NCI-H146 (cell line): Measurements from ENCODE around the gene TMEM127.
"Not testable (repeated sequence)": the region's sequence is repeated elsewhere in the genome, so short reads cannot be mapped to it uniquely, and the experiment has no call there.

Source experiments
- DNase-seq: peaks from one replicate; lab custom pipeline; 2025; lab: John Stamatoyannopoulos, UW

Gene TMEM127

DNA sequence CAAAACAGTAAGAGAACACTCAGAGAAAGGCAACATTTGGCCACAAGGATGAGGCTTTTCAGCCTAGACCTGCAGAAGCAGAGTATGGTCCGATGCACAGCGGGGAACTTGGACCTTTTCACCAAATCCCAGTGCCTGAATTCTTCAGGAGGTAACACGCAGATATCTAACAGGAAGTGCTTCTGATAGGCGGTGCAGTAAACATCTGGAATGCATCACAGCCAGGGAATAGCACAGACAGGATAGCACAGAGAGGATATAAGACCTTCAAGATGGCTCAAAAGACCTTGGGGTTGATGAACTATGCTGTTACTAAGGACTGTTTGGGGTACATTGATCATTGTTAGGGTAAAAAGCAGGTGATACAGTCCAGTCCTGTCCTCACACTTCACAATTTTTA lies 1.7 kb downstream of the TMEM127 start:
- DNase-seq, result no peak

GRCh38 chr2:96262306-96262705 lies 3.5 kb downstream of the TMEM127 start:
- DNase-seq, result no peak

DNA sequence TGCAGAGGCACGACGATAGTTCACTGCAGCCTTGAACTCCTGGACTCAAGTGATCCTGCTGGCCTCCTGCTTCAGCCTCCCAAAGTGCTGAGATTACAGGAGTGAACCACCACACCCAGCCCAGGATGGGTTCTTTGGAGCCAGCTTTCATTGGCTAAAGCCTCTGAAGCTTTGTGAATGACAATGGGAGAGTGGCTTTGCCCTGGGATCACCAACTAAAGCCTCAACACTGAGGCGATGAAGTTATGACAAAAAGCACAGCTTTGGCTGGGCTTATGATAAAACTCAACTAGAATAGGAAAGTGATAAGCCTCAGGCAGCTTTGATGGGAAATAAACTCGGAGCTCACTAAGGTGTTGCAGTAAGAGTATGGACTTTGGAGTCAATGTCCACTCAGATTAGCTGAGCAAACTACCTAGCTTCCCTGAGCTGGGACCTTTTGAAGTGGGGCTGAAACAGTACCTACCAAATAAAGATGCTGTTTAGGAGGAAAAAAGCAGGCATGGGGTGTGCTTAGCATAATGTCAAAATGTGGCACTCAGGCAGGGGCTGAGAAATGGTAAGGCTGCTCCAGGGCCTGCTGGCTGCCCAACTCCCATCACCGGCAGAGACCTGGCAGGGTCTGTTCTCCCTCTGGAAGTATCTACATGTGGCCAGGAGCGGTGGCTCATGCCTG lies 4.3 kb downstream of the TMEM127 start:
- DNase-seq, result no peak

- peak; percentile 6 for DNase-seq
Observed at GRCh38 chr2:96260387-96261260, 5.2 kb downstream of the TMEM127 start.

DNA sequence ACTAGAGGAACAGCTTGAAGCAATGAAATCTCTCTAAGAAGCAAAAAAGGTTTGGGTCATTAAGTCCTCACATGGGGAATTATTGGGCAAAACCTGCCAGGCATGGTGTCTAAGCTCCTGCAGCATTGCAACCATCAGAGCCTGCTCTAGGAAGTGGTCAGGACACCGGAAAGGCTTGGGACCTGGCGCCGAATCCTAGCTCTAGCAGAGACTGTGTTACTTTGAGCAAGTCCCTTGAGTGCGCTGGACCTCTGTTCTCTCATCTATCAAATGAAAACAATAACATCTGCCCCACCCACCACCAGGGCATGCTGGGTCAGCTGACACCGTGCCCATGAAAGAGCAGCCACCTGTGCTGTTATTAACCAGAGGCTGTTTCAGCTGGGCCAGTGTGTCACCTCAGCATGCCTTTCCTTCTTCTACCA lies 6.3 kb downstream of the TMEM127 start:
- no peak for DNase-seq

DNA sequence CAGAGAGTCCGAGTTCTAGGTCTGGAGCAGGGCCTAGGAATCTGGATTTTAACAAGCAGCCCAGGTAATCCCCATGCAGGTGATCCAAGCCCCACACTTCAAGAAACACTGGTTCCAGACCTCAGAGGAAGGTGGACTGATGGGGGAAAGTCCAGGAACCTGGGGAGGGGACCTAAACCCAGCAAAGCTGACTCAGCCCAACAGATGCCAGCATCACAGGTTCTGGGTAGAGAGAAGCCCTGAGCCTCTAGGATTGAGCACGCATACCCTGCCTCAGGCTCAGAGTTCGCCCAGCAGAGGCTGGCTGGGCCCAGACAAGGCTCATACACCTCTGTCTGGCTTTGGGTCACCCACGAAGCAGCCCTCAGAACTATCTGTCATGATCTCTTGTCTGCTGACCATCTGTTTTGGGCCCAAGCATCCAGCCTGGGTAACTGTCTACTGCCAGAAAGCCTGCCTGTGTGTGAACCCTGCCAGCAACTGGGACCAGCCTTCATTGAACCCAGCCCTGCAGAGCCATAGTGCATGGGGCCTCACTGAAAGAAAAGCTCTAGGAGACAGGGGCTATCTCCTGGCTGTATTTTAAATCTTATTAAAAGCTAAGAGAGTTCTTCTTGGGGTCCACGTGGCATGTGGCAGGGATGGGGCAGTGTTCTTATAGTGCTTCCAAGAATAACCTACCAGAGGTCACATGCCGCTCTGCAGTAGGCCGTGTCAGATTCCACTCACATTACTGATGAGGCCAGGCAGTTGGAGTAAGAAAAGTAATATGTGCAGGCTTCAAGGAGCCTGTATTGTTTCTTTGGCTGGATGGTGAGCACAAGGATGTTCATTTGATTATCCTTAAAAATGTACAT lies 7.4 kb downstream of the TMEM127 start:
- no peak for DNase-seq

DNA sequence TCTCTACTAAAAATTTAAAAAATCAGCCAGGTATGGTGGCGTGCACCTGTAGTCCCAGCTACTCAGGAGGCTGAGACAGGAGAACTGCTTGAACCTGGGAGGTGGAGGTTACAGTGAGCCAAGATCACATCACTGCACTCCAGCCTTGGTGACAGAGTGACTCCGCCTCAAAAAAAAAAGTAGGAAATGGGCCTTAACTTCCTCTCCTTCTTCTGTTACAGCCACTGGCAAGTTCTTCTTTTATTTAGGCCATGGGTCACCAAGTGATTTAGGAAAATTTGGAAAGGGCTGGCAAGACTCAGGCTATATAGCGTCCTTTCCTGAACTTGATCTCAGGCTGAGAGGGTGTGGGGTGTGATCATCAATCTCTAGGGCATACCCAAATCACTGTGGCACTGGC lies 8.1 kb downstream of the TMEM127 start:
- DNase-seq, result not testable (repeated sequence)

DNA sequence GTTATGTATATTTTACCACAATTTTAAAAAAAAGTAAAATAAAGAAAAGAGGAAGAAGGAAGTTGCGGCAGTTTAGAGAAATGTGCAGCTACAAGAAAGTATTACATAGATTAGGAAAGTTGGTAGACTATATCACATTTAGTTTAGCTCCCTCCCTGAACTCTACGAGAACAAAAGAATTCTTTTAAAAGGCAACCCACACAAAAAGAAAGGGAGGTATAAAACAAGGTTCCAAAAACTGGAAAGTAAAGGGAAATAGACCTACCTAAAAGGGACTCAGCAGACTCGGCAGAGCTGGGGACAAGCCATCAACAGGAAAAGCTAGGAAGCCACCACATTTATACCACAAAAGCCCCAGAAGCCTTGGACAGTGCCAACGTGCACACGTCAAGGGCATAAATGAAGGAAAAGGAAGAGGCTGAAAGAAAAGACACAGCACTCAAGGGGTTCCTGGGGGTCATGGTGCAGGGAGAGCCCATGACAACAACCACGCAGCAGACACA lies 9.1 kb downstream of the TMEM127 start:
- DNase-seq, result no peak

- DNase-seq, result no peak
Observed at GRCh38 chr2:96254571-96254970, 11.2 kb downstream of the TMEM127 start.

DNA sequence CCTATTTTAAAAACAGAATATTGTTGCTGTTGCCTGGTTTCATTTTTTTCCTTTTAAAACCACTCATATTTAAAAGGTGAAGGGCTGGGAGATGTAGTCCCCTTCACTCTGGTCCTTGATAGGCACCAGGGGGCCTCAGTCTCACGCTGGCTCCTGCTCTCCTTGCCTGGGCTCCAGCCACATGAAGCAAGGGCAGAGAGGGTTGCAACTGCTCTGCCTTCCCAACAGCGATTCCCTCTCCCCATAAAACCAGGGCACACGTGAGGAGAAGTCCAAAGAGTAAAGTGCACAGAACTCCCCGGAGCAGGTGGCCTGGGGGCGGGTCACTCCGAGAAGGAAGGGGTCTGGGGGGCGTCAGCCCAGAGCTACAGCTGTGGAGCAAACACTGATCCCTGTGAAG lies 12.8 kb downstream of the TMEM127 start:
- no peak for DNase-seq

DNA sequence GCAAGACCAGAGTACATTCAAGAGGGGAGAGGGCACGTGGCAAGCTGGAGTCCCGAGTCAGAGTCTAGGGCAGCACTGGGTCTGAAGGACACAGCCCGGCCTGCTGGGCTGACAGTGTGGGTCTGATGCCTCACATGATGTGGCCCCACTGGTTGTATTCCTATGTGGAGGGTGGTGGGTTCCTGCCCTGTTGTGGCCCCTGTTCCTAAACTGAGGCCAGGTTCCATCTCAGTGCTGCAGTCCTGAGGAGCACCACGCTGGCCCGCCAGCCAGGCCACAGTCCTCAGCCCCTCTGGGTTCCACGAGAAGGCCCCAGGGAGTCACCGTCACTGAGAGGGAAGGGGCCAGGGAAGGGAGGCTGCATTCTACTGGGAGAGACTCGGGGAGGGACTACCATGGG lies 13.3 kb downstream of the TMEM127 start:
- DNase-seq, result no peak

DNA sequence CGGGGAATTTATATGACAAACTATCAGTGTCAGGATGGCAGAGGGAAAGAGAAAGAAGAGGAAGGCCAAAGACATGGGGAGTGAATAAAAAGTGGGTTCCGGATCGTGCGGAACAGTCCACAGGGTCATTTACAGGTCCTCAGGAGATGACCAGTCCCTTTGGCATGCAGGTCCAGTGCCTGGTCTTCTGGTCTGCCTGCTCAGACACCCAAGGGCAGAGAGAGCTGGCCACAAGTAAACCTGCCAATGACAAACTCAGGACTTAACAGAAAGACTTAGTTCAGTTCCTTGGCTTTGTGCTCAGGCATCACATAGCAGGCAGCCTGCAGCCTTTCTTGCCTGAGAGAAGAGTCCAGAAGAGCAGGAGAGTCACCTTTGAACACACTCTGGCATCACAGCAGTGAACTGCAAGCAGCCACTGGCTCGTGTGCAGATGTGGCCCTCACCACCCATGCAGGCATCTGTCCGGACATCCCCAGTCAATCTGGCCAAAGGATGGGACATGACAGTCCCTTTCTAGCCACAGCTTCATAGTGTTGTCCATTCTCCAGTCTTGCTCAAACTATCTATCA lies 14.0 kb downstream of the TMEM127 start:
- DNase-seq, result no peak

- DNase-seq, result no peak
Observed at GRCh38 chr2:96250188-96250587, 15.6 kb downstream of the TMEM127 start.

DNA sequence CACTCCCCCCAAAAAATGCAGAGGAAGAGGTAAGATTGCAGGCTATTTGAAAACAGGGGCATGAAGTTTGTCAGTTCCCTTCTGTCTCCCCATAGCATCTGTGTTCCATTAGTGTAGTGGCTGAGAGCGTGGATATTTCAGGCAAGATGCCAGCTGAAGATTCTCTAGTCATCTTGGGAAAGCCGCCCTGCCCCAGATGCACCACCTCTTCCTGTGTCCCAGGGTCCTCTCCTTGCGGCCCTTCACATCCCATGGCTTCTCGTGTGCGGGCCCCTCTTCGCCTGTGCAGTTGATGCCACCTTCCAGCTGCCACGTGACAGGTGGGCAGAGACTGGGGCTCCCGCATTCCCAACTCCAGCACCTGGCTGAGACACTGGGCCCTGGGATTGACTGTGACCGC lies 16.1 kb downstream of the TMEM127 start:
- DNase-seq, result no peak

- DNase-seq, result no peak
Observed at GRCh38 chr2:96248624-96249023, 17.2 kb downstream of the TMEM127 start.

GRCh38 chr2:96247896-96248295 lies 17.9 kb downstream of the TMEM127 start:
- DNase-seq, result no peak

DNA sequence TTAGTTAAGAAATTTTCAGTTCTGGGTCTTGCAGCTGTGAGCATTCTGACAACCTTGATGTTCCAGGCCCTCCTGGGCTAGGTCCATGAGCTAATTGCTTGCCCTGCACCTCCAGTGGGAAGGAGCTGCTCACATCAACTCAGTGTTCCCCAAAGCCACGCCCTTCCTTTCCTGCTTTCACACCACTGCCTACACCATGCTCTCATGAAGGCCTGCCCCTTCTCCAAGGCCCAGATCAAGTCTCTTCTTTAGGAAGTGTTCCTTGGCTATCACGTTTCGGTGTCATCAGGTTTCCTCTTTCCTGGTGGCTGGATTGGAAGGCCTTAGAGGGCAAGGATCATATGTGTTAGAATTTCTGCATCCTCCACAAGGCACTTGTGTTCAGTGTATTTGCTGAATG lies 18.8 kb downstream of the TMEM127 start:
- DNase-seq, result no peak

GRCh38 chr2:96245609-96246390 lies 20.0 kb downstream of the TMEM127 start:
- DNase-seq, result no peak

DNA sequence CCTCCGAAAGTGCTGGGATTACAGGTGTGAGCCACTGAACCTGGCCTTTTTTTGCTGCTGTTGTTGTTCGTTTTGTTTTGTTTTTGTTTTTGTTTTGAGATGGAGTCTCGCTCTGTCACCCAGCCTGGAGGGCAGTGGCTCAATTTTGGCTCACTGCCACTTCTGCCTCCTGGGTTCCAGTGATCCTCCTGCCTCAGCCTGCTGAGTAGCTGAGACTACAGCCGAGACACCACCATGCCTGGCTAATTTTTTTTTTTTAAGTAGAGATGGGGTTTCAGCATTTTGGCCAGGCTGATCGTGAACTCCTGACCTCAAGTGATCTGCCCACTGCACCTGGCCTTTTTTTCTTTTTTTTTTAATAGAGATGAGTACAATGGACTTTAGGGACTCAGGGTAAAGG lies 22.0 kb downstream of the TMEM127 start:
- no peak for DNase-seq

DNA sequence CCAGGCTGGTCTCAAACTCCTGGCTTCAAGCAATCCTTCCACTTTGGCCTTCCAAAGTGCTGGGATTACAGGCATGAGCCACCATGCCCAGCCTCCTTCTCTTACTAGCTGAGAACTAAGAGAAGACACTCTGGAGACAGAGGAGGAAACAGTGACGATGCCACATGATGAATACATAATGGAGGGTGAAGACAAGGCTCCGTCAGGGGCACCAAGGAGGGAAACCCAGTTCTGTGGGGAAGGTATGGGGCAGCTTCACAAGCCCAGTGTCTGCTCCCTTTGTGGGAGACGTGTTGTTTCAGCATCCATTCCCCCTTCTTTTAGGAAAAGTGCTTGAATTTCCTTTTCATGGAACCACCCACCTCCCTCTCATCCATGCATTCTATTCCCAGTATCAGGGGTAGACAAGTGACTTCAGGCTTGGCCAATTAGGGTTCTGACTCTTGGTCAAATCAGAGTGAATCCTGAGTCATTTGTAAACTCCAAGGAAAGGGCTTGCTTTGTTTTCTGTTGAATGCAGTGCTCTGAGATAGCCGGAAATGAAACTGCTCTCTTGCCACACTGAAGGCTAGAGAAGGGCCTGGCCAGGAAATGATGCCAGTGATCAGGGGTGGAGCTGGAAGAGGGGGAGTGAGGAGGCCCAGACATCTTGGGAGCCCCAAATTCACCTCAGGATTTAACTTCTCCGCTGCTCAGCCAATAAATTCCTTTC lies 23.7 kb downstream of the TMEM127 start:
- no peak for DNase-seq

- DNase-seq, result no peak
Observed at GRCh38 chr2:96241227-96241626, 24.6 kb downstream of the TMEM127 start.
